GM19467 (cell line): Measurements from ENCODE around the gene SLC8A3.

Source experiments
- ATAC-seq: cut with Tn5 transposase; IDR thresholded peaks from one replicate; pipeline ENCODE4 v1.9.1; 2021; ENCODE audit warnings: mild to moderate bottlenecking, moderate library complexity; ENCODE audit not compliant: unreplicated experiment

Gene SLC8A3

GRCh38 chr14:70073924-70074566, 114.7 kb downstream of the SLC8A3 start:
- no peak for ATAC-seq

- no peak for ATAC-seq
Measured at GRCh38 chr14:70069186-70069585, 119.6 kb downstream of the SLC8A3 start.

- no peak for ATAC-seq
Measured at GRCh38 chr14:70067810-70068209, 120.9 kb downstream of the SLC8A3 start.

- ATAC-seq = no peak
Measured at GRCh38 chr14:70064136-70064865, 124.5 kb downstream of the SLC8A3 start.

- no peak for ATAC-seq
Measured at GRCh38 chr14:70061108-70061507, 127.6 kb downstream of the SLC8A3 start.

GRCh38 chr14:70059545-70059944, 129.2 kb downstream of the SLC8A3 start:
- ATAC-seq = no peak

GRCh38 chr14:70057519-70058136, 131.1 kb downstream of the SLC8A3 start:
- no peak for ATAC-seq

- no peak for ATAC-seq
Measured at GRCh38 chr14:70052990-70053389, 135.8 kb downstream of the SLC8A3 start.

GRCh38 chr14:70050136-70050535, 138.6 kb downstream of the SLC8A3 start:
- ATAC-seq = no peak

- no peak for ATAC-seq
Measured at GRCh38 chr14:70049605-70050004, 139.1 kb downstream of the SLC8A3 start.

- ATAC-seq = no peak
Measured at GRCh38 chr14:70048313-70048654, 140.5 kb downstream of the SLC8A3 start.

- no peak for ATAC-seq
Measured at GRCh38 chr14:70047598-70048312, 141.0 kb downstream of the SLC8A3 start.

GRCh38 chr14:70045844-70046535, 142.8 kb downstream of the SLC8A3 start:
- no peak for ATAC-seq

GRCh38 chr14:70045310-70045709, 143.4 kb downstream of the SLC8A3 start:
- no peak for ATAC-seq

- ATAC-seq = no peak
Measured at GRCh38 chr14:70043001-70043400, 145.8 kb downstream of the SLC8A3 start.

GRCh38 chr14:70036665-70037064, 152.1 kb downstream of the SLC8A3 start:
- ATAC-seq = no peak

GRCh38 chr14:70034257-70034656, 154.5 kb downstream of the SLC8A3 start:
- no peak for ATAC-seq

- ATAC-seq = no peak
Measured at GRCh38 chr14:70033561-70033960, 155.2 kb downstream of the SLC8A3 start.

- no peak for ATAC-seq
Measured at GRCh38 chr14:70033116-70033515, 155.6 kb downstream of the SLC8A3 start.

- ATAC-seq = no peak
Measured at GRCh38 chr14:70032447-70032846, 156.3 kb downstream of the SLC8A3 start.

GRCh38 chr14:70032016-70032415, 156.7 kb downstream of the SLC8A3 start:
- ATAC-seq = no peak
